Stimulated activated CD4-positive, alpha-beta T cell treated with anti-CD3 and anti-CD28 coated beads, TNF-alpha, amount 100 ng/mL, for 48 hours (primary cell): ENCODE measurements around the gene MAP2K5.

Experiments used
- DNase-seq, 3 donors: peaks; one replicate each; pipeline ENCODE4 v3.0.0-alpha.2; 2020; ENCODE audit warnings: low read depth in 3 of 3

Gene MAP2K5

DNA sequence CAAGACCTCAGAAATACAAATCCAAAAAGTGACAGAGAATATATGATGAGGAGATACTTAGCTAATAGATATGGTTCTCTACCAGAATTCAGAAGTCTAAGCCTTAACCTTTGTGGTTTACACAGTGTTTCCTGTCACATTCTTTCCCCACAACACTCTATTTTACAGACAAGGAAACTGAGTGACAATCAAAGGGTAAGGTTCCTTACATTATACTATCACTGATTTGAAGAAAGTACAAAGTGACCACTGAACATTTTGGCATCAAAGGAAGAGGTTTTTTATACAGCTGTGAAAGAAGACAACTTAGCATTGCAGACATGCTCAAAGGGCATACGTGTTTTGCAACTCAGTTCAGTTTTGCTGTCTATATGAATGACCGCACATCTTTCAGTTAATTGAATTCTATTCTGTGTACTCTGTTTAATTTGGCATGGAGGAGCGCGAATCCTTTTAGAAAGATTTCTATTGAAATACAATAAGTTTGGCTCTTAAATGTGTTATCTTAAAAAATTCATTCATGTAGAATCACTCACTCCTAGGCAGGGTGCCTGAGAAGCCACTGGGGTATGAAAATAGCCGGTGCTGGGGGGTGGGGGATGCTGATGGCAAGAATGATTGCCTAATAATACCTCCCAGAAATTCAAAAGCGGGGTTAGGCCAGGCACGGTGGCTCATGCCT is 216.3 kb downstream of the MAP2K5 start:
- DNase-seq: no peak

DNA sequence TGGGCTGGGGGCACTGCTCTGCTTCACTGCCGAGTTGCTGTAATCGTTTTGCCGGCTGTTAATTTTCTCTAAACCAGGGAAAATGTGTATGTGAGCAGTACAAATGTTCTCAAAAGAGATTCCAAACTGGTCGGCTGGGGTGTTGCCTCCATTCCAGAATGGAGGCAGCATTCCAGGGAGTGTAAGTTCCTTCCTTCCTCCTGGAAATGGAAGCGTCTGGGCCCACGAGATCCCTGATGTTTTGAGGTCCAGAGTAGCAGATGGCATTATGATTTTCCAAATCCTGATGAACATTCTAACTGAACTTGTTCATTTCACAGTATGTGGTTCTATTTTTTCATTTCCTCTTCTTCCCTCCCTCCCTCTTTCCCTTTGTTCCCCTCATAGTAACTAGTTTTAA is 218.4 kb downstream of the MAP2K5 start:
- DNase-seq: no peak

DNA sequence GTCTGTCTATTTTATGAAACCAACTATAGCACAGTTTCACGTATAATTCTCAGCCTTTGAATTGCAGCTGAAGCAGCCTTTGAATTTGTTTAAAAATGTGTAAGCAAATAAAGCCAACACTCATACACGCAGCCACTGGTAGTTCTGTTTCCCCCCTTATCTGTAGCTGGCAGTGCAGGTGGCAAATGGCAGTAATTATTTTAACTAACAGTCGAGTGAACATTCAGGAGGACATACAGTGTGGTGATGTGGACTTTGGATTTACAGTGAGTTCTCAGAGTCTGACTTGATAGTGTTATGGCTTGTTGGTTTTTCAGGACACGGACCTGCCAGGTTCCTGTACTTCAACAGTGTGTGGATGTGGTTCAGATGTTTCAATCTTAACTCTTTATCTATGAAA is 218.8 kb downstream of the MAP2K5 start:
- no peak for DNase-seq

DNA sequence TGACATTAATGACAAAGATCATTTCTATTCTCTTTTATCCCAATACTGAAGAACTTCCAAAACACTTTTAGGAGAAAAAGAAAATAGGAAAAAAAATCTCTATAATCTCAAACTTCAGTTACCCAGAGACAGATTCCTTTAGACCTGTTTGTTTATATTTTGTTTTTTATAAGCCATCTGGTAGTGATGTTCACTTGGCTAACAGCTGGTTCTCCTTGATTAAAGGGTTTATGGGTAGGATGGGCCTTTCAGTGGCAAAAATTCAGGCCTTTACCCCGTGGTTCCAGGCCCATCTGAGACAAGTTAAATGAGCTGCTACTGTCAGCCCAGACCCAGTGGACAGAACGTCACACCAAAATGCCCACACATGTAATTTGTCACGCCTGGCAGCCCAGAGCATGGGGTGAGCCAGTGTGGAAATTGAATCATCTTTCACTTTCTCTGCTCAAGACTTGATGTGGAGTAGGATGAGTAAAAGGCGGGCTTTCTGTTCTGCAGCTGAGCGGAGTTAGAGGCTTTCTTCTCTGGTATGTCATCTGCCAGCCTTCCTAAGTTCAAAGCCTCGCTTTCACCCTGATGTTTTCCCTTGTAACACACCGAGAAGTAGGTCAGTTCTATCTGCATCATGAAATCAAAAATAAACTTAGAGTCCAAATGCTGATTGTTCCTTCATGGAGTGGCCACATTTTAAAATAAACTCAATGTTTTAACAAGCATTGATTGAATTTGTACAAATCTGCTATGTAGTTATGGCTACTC is 220.3 kb downstream of the MAP2K5 start:
- peak; percentile 35 to 59 (median 50) for DNase-seq

DNA sequence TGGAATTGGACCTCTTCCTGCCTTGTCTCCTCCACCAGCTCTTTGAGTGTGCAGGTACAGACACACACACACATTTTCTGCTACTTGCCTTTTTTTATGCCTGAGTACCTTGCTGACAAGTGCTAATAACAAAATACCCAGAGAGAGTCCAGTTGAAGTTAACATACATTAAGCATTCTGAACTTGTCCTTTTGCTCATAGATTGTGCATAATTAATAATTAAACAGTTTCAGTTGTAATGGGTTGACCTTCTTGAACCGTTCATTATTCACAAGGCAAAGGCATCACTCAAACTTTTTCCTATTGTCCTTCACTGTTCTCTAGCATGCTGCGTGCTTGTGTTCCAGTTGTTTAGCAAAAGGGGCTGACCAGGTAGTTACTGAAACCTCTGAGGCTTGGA is 223.2 kb downstream of the MAP2K5 start:
- DNase-seq: no peak

DNA sequence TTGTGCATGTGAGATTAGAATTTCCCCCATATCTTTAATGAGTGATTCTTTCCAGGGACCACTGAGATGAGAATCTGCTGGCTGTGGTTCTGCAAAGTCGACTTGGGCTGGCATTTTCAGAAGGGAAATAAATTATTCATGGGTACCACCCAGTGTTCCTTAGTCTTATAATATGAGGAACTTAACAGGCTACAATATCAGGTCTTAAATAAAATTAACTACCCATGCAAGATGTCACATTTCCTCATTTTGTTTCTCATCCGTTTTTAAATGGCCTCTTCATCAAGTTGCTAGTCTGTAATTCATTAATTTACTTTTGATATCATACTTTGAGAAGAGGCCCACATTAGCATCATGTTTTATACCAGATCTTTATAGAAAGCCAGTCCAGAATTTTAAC is 224.5 kb downstream of the MAP2K5 start:
- no peak for DNase-seq

DNA sequence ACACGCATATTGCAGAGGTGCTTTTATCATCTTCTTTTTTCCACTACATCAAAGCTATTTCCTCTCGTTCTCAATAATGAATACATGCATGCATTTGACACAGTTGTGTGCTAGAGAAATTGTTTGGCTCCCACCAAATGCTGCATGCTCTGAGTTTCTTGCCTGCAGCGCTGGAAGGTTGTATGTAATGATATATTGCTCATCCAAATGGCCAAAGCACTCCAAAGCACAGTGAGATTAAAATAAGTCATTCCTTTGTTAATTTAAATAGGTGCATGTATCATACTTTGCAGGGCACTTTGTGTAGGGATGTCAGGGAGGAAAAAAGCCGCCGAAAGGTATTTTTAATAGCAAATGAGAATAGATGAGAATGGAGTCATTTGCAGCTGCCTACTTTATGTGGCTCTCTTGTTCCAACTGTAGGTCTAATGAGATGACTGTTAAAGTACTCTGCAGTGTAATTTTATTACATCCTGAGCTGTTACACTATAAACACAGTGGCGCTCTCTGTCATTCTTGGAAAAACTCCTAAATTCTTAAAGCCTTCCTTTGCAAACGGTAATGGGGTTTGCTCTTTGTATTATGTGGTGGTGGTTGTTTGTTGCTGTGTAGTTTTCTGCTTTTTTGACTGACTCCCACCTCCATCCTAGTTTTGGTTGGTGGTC is 225.9 kb downstream of the MAP2K5 start:
- DNase-seq: no peak

DNA sequence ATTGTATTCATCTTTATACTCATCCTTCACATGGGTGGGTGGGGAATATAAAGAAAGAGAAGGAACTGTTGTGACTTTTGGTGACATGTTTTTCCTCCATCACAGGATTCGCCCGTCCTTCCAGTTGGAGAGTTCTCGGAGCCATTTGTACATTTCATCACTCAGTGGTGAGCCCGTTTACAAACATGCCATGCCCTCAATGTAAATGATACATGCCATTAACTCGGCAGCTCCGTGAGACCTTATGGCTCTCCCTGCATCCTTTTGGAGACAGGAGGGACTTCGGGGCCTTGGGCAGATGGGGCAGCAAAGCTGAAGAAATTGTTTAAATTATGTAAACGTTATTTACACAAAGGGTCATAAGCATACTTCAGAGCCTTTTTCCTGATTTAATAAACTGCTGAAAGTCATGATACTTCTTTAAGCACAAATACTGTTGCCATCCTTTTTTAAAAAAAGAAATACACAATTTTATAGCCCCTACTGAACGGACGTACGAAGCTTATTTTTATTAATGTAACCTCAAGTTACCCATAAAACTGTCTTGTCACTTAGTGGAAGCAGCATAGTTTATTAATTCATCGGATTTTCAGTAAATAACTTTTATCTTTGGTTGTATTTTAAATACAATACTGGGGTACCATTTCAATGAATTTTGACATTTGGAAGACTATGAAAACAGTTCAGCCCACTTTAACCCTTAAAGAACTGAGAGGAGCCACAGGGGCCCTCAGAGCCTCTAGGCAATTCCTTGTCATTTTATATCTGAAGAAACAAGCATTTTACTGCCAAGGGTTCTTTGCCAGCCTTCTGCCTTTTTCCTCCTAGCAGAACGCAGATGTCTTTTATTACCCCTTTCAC is 227.2 kb downstream of the MAP2K5 start:
- DNase-seq: no peak

DNA sequence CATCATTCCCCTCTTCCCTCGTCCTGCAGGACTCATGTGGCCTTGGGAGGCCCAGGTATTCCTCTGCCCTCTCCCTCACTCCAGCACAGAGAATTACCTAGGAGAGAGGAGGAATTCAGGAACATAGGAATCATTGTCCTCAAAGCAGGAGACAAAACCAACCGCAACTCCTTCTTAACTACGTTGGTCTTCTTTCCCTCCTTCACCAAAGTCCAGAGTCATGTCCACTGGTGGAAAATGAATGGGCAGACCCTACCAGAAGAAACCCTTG is 227.8 kb downstream of the MAP2K5 start:
- no peak for DNase-seq

DNA sequence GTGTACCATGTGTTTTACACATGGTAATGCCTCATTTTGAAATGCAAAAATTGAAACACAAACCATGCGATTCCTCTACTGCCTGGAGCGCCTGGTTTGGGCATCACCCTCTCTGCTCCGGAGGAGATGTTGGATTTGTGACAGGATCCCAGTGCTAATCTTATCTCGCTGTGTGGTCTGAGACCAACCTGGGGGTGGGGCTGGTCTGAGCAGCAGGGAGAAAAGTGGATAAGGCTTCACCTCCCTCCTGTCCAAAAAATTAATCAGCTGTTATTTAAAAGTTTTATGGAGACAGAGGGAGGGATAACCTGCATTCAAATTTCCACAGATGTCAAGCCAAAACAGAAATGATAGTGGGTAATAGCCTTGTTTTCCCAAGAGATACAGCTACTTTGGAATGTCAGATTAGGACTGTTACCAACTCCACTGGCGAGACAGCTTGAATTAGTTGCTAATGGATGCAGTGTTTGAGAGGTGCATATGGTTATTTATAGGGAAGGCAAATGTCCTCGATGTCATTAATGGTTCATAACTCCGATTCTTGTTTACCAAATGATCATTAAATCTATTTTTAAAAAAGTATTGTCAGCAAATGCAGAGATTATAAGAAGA is 228.8 kb downstream of the MAP2K5 start:
- no peak for DNase-seq

DNA sequence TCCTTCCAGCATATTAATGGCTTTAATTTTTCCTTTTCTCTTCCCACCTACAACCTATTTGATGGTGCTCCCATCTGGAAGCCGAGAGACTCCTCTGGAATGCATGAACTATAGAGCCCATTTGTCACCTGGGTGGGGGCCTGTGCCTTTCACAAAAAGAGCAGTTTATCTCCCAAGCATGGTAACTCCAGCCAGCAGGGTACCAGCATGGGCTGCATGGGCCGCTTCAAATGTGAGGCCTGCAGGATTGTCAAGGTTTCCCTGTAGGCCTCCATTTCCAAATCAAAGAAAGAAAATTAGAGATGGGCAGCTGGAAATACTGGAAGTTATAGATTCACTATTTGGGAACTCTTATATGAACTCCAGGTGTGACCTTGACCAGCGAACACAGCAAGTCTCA is 232.1 kb downstream of the MAP2K5 start:
- no peak for DNase-seq

DNA sequence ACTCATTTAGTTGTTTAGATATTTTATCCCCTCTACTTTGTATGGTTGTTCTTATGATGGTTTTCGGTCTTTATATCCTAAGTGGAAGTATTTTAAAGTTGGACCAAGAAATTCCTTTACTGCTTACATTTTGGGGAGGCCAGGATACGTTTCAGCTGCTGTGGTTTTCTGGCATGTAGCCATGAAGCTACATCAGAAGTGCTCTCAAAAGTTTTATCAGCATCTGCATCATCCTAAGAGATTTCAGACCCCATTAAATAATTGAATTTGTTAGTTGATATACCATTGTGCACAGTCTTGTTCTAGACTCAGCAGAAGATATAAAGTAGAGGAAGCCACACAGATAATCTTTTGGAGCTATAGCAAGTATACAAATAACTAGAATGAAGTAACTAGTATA is 232.7 kb downstream of the MAP2K5 start:
- no peak for DNase-seq

DNA sequence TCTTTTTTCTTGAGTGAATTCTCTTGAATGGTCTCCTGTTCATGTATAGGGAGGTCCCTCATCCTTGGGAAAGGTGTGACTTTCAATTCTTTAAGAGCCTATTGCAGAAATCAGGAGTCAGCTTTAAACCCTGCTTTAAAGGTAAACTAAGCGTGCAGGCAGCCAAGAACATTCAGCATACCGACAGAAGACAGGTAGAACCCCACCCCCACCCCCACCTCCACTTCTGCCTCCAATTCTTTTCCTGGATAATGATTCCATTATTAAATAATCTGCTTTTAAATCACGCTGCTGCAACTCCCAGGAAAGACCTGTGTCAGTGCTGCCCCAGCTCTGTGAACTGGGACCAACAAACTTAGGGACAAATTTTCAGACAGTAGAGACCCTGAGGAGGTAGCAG is 233.5 kb downstream of the MAP2K5 start:
- DNase-seq: no peak

DNA sequence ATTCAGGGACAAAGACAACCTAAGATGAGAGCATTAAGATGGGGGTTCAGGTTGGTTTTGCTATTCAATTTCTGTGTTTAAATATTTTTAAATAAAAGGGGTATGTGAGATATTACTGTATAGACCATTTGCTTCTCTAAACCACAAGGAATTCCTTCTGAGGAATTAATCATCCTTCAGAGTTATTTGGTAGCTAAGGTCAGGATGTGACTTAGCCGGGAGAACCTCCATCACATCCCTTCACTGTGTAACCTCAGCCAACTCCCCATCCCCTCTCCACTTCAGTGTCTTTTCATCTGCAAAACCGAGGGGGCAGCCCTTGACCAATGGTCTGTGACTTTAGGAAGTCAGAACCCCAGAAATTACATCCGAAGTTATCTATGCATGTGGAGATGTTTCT is 234.1 kb downstream of the MAP2K5 start:
- no peak for DNase-seq

DNA sequence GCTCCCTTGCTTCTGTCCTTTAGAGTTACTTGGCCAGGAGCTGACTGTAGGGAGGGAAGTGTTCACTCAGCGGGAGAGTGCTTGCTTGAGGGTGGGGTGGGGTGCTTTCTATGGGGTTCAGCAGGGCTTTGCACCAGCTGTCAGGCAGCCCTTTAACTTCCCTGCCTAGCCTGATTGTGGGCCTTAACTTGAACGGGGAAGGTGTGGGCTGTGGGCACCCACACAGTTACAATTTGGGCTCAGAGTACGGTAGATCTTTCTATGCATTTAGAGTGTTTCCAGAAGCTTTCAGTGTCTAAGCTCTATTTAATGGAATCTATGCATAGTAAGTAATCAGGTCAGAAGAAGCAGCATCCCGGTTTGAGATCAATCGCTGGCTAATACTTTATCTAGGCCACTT is 234.6 kb downstream of the MAP2K5 start:
- no peak for DNase-seq

DNA sequence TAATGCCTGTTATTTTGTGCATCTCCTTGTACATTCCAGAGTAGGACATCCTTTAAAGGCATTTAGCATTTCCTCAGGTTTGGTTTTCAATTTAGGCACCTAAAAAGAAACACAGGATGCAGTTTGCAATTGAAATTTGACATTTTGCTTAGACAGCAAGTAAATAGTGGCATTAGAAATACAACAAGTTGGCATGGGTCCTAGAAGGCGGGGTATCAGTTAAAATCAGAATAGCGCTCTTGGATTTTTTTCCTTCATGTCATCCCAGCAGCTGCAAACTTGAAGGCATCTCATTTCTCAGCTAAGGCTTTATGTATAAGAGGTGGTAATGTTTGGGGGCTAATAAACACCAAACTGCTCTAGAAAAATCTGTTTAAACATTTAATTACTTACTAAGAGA is 235.3 kb downstream of the MAP2K5 start:
- DNase-seq: no peak

DNA sequence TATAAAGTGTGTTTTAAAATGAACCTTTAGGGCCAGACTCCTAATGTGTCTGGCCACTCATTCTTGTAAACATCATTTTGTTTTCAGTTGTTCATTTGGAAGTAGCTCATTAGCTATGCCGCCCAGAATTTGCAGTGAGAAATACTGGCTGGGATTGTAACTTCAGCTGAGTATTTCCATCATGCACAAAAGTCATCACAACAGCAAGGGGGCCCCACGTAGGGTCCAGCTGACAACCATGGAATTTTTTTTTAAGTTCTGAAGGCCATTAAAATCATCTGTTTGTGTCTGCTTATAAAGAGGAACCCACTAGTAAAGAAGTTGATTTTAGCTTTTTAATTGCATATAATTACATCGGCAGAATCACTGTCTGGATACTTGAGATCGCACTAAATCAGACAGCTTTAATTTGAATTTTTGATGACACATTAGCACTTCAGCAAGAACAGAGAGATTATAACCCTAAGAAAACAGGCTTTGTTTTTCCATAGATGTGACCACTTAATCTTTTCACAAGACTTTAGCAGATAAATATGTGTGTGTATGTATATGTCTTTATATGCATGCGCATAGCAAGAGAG is 236.6 kb downstream of the MAP2K5 start:
- no peak for DNase-seq

DNA sequence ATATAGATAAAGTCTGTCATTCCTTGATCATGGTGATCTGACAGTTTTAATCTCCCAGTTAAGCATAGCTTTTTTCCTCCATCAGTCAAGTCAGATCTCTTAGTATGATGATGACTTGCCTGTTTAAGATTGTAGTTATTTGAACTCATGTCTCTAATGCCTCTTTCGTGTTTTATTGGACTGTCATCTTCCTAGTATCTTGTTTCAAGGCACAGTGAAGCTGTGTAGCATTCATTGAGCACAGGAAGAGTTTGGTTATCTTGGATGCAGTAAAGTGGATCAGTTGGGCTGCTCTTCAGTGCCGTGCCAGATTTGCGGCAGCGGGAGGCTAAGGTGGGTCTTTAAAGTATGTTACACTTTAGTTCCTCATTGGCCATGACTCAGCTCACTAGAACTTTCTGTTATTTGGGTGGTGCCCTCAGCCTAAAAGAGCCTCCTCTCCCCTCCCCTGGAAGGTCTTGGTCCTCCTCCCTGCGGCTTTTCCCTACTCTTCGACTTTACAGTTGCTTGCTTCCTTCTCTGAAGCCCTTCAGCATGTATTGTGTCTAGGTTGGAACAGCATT is 237.1 kb downstream of the MAP2K5 start:
- DNase-seq: no peak

DNA sequence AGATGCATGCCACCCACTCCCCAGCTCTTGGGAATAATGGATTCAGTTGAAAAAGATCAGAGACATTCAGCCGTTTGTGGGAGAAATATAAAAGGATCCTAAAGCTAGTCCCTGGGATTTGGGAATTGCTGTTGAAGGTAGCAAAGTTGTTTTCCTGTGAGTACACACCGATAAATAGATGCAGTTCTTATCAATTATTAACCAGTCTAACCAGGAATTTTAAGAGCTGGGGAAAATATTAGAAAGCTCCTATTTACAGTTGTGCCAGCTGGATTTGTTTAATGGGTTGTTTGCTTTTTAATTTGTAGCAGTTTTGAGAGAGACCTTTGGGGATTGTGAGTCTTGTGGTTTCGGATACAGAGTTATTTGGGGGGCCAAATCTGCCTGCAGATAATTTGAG is 238.6 kb downstream of the MAP2K5 start:
- no peak for DNase-seq

DNA sequence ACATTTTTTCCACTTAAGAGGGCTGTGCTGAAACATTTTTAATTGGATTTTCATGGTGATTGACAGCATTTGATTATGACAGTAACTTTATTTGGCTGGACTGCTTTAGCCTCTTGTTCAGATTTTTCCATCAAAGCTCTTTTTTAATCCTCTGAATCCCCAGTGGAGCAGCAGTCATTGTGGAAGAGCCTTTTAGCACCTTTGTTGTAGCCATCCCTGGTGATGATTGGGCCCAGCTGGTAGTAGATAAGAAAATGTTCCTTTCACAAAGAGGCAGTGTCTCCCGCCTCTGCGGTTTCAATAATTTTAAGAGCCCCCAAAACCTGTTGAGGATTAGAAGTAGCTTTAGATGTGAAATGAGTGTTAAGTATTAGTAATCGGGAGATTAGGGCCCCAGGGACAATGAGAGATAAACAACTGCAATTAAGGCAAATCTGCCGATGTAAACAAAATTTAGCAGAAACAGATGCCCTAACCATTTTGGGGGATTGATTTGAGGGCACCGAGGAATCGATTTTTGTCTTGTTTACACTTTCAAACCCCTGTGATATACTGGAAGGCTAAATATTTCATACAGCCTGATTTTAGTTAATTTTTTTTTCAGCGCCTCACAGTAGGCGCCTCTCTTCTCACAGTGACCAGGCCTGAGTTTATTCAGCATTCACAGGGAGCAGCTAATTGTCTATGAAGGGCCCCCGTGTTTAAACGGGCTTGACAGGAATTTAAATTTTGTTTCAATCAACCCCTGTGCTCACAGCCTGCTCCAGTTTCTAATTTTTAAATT is 239.6 kb downstream of the MAP2K5 start:
- DNase-seq: no peak

DNA sequence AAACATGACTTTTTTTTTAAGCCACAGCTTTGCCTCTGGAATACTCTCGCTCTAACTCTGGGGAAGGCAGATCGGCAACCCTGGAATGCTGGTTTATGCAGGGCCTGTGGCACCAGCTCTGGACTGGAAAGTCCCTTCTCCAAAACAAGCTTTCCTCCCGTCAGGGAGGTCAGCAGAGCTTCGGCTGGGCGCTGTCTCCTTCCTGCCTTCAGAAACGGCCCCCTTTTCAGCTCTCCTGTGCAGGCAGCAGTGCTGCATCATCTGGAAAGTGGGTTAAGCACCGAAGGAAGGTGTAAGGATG is 240.1 kb downstream of the MAP2K5 start:
- DNase-seq: no peak
